Tibial nerve (tissue), 4 donors: ENCODE results near the gene DLG1.

ENCODE experiments used
- CTCF ChIP-seq, 5 experiments: fragments of 200-600 bp in 3 of 5; fragments of 450-650 bp in 2 of 5; sonication (generic) in 3 of 5; IDR thresholded peaks; one replicate each; pipeline ENCODE4 v1.5.1; 2016 to 2019; ENCODE audit warnings: antibody characterized with exemption in 5 of 5, mild to moderate bottlenecking in 3 of 5, moderate library complexity in 2 of 5
- EP300 ChIP-seq, 2 donors: sonication (generic); formaldehyde crosslinking; IDR thresholded peaks; one replicate each; pipeline ENCODE4 v1.6.1; 2017; ENCODE audit warnings: antibody characterized with exemption in 2 of 2, mild to moderate bottlenecking in 1 of 2

- no peak for TF ChIP-seq CTCF (IDR thresholded peaks at IDR 0.05)
- TF ChIP-seq EP300 (IDR thresholded peaks at IDR 0.05): no peak
Observed at GRCh38 chr3:197023998-197024651, 274.3 kb downstream of the DLG1 start.
